GM10266 (cell line): ENCODE results near the gene LRP1-AS.

Experiments
- DNase-seq: peaks from one replicate; pipeline ENCODE4 v3.0.0; 2012; ENCODE audit errors: extremely low spot score
- TF ChIP-seq, protein P1 (sequence below): IDR thresholded peaks from 2 replicates; pipeline ENCODE4 v1.5.1; 2012; ENCODE audit warnings: mild to moderate bottlenecking, low read depth; ENCODE audit not compliant: control insufficient read depth, insufficient read depth; ENCODE audit errors: missing control alignments

Gene LRP1-AS

DNA sequence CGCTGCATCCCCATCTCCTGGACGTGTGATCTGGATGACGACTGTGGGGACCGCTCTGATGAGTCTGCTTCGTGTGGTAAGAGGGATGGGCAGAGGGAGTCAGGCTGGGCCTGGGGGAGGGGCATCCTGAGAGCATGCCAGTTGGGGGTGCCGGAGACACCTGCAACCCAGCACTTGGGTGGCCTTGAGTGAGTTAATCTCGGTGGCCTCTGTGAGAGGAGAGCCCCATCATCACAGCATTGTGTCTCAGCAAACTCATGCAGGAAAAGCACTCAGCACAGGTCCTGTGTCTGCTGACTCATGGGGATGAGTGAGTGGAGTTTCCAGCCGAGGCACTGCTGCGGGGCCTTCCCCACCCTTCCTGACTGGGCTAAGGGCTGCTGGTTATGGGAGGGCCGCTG lies 19.6 kb upstream of the LRP1-AS start:
- no peak for DNase-seq
- TF ChIP-seq, protein P1, sequence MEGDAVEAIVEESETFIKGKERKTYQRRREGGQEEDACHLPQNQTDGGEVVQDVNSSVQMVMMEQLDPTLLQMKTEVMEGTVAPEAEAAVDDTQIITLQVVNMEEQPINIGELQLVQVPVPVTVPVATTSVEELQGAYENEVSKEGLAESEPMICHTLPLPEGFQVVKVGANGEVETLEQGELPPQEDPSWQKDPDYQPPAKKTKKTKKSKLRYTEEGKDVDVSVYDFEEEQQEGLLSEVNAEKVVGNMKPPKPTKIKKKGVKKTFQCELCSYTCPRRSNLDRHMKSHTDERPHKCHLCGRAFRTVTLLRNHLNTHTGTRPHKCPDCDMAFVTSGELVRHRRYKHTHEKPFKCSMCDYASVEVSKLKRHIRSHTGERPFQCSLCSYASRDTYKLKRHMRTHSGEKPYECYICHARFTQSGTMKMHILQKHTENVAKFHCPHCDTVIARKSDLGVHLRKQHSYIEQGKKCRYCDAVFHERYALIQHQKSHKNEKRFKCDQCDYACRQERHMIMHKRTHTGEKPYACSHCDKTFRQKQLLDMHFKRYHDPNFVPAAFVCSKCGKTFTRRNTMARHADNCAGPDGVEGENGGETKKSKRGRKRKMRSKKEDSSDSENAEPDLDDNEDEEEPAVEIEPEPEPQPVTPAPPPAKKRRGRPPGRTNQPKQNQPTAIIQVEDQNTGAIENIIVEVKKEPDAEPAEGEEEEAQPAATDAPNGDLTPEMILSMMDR, result no peak

DNA sequence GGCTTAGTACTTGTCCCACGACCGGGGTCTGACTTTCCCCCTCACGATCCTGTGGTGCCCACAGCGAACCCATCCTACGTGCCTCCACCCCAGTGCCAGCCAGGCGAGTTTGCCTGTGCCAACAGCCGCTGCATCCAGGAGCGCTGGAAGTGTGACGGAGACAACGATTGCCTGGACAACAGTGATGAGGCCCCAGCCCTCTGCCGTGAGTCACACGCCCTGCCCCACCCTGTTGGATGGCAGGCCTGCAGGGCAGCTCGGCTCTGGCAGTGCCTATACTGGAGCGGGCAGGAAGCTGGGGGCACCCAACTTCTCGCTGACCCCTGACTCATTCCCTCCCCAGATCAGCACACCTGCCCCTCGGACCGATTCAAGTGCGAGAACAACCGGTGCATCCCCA lies 18.3 kb upstream of the LRP1-AS start:
- no peak for DNase-seq
- TF ChIP-seq, protein P1, result no peak

DNA sequence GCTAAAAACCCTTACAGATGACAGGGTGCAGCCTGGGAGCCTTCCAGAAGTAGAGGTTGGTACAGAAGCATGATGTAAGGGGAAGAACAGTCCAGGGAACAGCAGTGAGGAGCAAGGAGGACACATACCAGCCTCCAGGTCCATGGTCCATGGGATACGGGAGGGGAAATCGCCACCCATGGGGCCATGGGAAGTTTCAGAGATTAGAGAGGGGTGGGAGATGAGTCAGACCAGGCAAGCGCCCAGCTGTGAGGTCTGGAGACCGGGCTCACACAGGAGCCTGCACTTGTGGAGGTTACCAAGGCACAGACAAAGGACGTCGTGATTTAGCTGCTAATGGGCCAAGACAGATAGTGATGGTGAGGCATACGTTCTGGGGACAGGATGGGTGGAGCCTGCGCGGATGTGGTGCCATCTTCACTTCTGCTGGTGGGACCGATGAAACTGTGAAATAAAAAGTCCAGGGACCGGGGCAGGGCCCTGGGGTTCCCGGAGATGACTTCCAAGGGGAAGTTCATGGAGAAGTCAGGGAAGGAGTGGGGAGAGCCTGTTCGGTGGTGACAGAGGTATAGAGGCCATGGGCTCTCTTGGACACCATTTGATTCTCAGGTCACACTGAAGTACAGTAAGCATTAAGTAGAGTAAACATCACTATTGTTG lies 17.7 kb upstream of the LRP1-AS start:
- TF ChIP-seq, protein P1, result no peak
- no peak for DNase-seq

DNA sequence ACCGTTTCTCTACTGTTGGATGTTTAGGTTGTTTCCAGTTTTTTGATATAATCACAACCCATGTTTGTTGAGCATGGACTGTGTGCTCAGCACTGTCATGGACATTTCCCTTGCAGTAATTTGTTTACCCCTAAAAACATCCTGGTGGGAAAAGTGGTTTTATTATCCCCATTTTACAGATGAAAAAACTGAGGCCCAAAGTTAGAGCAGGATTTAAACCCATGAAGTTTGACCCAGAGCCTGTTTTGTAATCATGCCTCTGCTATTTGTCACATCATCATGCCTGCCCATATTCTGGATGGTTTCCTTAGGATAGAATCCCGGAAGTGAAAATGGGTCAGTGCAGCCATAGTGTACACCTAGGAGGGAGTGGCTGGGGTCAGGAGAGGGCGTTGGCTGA lies 17.0 kb upstream of the LRP1-AS start:
- DNase-seq, result no peak
- TF ChIP-seq, protein P1, result no peak

DNA sequence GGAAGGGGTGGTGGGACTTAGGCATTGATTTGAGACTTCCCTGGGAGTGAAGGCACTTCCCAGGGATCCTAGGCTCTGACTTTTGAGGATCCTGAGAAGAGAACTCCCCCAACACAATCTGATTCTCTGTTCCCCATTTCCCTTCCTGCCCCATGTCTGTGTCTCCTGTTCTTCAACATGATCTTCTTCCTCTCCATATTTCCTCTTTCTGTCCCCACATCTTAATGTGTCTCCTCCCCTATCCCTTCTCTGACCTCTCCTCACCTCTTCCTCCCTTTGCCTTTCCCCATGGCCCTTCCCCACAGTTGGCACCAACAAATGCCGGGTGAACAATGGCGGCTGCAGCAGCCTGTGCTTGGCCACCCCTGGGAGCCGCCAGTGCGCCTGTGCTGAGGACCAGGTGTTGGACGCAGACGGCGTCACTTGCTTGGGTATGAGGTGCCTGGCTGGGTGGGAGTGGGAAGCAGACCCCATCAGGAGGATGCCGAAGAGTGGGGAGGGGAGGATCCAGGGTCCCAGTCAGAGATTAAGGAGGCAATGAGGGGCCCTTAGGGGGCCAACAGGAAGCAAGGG lies 15.2 kb upstream of the LRP1-AS start:
- TF ChIP-seq, protein P1, result no peak
- DNase-seq, result no peak

DNA sequence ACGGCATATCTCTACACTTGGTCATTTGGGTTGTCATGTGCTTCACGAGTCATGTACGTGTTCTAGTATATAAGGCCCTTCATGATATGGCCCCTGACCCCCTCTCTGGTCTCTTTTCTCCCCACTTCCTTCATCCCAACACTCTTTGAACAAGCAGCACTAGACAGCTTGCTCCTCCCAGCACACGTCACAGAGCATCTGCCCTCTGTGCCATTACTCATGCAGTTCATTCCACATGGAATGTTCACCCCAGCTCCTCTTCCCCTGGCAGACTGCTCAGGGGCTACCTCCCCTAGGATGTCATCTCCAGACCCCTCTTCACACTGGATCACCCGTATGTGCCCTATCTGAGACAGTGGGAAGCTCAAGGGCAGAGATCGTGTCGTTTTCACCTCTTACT lies 14.1 kb upstream of the LRP1-AS start:
- TF ChIP-seq, protein P1, result no peak
- DNase-seq, result no peak

DNA sequence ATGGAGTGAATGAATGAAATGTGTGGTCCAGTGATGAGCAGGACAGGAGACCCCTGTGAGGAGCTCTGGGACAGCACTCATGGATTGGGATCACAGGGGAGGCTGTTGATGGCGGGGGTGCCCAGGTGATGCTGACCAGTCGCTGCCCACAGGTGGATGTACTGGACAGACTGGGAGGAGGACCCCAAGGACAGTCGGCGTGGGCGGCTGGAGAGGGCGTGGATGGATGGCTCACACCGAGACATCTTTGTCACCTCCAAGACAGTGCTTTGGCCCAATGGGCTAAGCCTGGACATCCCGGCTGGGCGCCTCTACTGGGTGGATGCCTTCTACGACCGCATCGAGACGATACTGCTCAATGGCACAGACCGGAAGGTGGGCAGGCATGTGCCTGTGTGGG lies 13.3 kb upstream of the LRP1-AS start:
- DNase-seq, result no peak
- TF ChIP-seq, protein P1, result no peak
